ENCODE data around the gene PER2. TPM values are rescaled to one million over a fixed set of nuclear protein-coding genes. Genes with fewer than 3 reads are reported as not detected.

PER2 gene
- total and polyA plus RNA-seq, 2 of the 13 experiments (the other 11 are each of a cell fraction or from before 2014, with no cell fraction given) = 5.1 to 9.4 TPM

DNA sequence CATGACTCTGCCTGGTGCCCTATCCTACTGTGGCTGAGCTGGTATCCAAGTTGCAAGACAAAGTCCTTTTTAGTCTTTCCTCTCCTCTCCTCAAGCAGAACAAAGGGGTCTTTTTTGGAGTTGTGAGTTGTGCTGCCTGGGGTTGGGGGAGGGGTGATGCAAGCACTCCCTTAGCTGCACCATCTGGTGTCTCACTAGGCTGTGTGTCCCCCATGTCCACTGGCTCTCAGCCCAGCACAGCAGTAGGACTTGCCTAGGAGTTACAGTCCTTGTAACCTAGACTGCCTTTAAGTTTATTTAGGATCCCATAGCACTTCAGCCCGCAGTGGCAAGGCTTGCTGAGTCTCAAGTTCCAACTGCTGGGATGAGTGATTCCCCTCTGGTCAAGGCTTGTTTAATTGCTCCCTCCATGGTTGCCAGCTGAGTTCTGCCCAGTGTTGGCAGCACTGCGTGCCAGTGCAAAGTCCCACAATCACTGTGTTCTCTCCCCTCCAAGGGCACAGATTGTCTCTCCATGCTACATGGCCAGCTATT, 71.7 kb downstream of the PER2 start (continued):
- TF ChIP-seq CREB3 (CRISPR knock-in tag; IDR thresholded peaks at IDR 0.05) (no peak), ZNF143 (CRISPR knock-in tag; IDR thresholded peaks at IDR 0.05) (no peak), ZNF737 (CRISPR knock-in tag; IDR thresholded peaks at IDR 0.05; ENCODE audit: borderline replicate concordance) (no peak), JUND (CRISPR knock-in tag; IDR thresholded peaks at IDR 0.05) (no peak), ZNF850 (CRISPR knock-in tag; conservative IDR thresholded peaks at IDR 0.05) (no peak), ZIK1 (CRISPR knock-in tag; IDR thresholded peaks at IDR 0.05; ENCODE audit: borderline replicate concordance, low read depth) (no peak), STAG1 (CRISPR knock-in tag; IDR thresholded peaks at IDR 0.05) (no peak), SNRNP70 (IDR thresholded peaks at IDR 0.05; ENCODE audit: low read depth, low read length) (no peak), ZNF709 (CRISPR knock-in tag; IDR thresholded peaks at IDR 0.05) (0 out of 2 replicates have a peak, but pooled peaks have one; percentile 42), GPBP1L1 (CRISPR knock-in tag; IDR thresholded peaks at IDR 0.05) (no peak), NFAT5 (CRISPR knock-in tag; IDR thresholded peaks at IDR 0.05) (no peak), ZSCAN30 (CRISPR knock-in tag; IDR thresholded peaks at IDR 0.05) (no peak)
- TF ChIP-seq, protein P1, sequence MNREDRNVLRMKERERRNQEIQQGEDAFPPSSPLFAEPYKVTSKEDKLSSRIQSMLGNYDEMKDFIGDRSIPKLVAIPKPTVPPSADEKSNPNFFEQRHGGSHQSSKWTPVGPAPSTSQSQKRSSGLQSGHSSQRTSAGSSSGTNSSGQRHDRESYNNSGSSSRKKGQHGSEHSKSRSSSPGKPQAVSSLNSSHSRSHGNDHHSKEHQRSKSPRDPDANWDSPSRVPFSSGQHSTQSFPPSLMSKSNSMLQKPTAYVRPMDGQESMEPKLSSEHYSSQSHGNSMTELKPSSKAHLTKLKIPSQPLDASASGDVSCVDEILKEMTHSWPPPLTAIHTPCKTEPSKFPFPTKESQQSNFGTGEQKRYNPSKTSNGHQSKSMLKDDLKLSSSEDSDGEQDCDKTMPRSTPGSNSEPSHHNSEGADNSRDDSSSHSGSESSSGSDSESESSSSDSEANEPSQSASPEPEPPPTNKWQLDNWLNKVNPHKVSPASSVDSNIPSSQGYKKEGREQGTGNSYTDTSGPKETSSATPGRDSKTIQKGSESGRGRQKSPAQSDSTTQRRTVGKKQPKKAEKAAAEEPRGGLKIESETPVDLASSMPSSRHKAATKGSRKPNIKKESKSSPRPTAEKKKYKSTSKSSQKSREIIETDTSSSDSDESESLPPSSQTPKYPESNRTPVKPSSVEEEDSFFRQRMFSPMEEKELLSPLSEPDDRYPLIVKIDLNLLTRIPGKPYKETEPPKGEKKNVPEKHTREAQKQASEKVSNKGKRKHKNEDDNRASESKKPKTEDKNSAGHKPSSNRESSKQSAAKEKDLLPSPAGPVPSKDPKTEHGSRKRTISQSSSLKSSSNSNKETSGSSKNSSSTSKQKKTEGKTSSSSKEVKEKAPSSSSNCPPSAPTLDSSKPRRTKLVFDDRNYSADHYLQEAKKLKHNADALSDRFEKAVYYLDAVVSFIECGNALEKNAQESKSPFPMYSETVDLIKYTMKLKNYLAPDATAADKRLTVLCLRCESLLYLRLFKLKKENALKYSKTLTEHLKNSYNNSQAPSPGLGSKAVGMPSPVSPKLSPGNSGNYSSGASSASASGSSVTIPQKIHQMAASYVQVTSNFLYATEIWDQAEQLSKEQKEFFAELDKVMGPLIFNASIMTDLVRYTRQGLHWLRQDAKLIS (CRISPR knock-in tag; IDR thresholded peaks at IDR 0.05) = no peak
- TF ChIP-seq, protein P2, sequence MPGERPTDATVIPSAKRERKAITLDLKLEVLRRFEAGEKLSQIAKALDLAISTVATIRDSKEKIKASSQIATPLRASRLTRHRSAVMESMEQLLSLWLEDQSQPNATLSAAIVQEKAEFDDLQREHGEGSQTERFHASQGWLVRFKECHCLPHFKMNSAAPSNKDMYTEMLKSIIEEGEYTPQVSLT (CRISPR knock-in tag; IDR thresholded peaks at IDR 0.05; ENCODE audit: borderline replicate concordance, low read depth) = no peak
